AG04450 (cell line): ENCODE data around the gene BHMT. TPM values are rescaled to one million over a fixed set of nuclear protein-coding genes. Genes with fewer than 3 reads are reported as not detected.
"Not testable (repeated sequence)": the region's sequence is repeated elsewhere in the genome, so short reads cannot be mapped to it uniquely, and the experiment has no call there.

Experiments
- CTCF ChIA-PET: fragments of 300-600, 350-600 bp; formaldehyde crosslinking; extraction: SDS; loops from one replicate; lab custom pipeline; 2022; ENCODE audit warnings: antibody characterized with exemption, inconsistent platforms; lab: Charles Lee
- POLR2A ChIA-PET: fragments of 350-600 bp; formaldehyde crosslinking; extraction: SDS; loops from one replicate; lab custom pipeline; 2021; ENCODE audit warnings: antibody characterized with exemption, inconsistent platforms; lab: Yijun Ruan, JAX
- DNase-seq: peaks from one replicate; pipeline ENCODE4 v3.0.0-alpha.2; 2011; ENCODE audit warnings: low read depth, low spot score
- H3K27ac ChIP-seq: one replicate; pipeline ENCODE4 v1.5.1; 2012; ENCODE audit warnings: low read depth, low read length, control low read depth
- H3K27me3 ChIP-seq: one replicate; pipeline ENCODE4 v1.6.0; 2012; ENCODE audit warnings: low read length; ENCODE audit not compliant: control insufficient read depth, insufficient read depth
- H3K4me3 ChIP-seq: 2 replicates; pipeline ENCODE4 v1.5.1; 2011; ENCODE audit warnings: mild to moderate bottlenecking, low read depth, low read length, control low read depth
- H3K9me3 ChIP-seq: 2 replicates; pipeline ENCODE4 v1.5.1; 2012; ENCODE audit warnings: low read length; ENCODE audit not compliant: control insufficient read depth, insufficient read depth
- CTCF ChIP-seq: IDR thresholded peaks from 2 replicates; pipeline ENCODE4 v1.5.1; 2011; ENCODE audit warnings: low read depth, low read length, control low read depth, inconsistent platforms
- polyA plus RNA-seq: library from polyadenylated mRNA; depleted of rRNA; stranded (reverse); fragments of >200 nt; gene quantifications from 2 replicates; pipeline ENCODE4 v1.2.3, GENCODE V29; 2011

BHMT gene
- polyA plus RNA-seq, 1 experiment: not detected

- no peak for DNase-seq
- ChIA-PET POLR2A (no interaction called here), CTCF (interaction anchor here (0.6 to 6.2 kb wide), 4 partner anchors 11 to 354 kb away, joined by 3 to 61 read pairs (median 8); no protein-coding TSS in a partner anchor)
- Histone ChIP-seq H3K4me3 (no peak overlapping the region), H3K9me3 (peaks cover 4% of the 10 kb centered on the region; the same call in 1 of the 2 replicates), H3K27me3 (no peaks in the 10 kb centered on the region), H3K27ac (no peak overlapping the region)
- TF ChIP-seq CTCF: no peak
Measured at GRCh38 chr5:79143684-79144379, 32.2 kb downstream of the BHMT start.

- no peak for DNase-seq
- POLR2A ChIA-PET: interaction anchor here (0.7 kb wide), 1 partner anchor 170 kb away, joined by 4 read pairs; no protein-coding TSS in a partner anchor
- no peaks in the 10 kb centered on the region for H3K27me3 ChIP-seq
- no peak for TF ChIP-seq CTCF
- H3K4me3 ChIP-seq: no peak overlapping the region
- no peak overlapping the region for H3K27ac ChIP-seq
- CTCF ChIA-PET: interaction anchor here (2.0 to 6.2 kb wide), 2 partner anchors 14 to 127 kb away, joined by 9 to 61 read pairs; no protein-coding TSS in a partner anchor
- no peaks in the 10 kb centered on the region for H3K9me3 ChIP-seq
Measured at GRCh38 chr5:79147076-79147475, 35.5 kb downstream of the BHMT start.

- DNase-seq: no peak
- ChIA-PET CTCF (interaction anchor here (1.0 to 3.7 kb wide), 2 partner anchors 16 to 124 kb away, joined by 3 to 16 read pairs; no protein-coding TSS in a partner anchor), POLR2A (no interaction called here)
- Histone ChIP-seq H3K27me3 (no peaks in the 10 kb centered on the region), H3K27ac (no peak overlapping the region), H3K9me3 (no peaks in the 10 kb centered on the region), H3K4me3 (no peak overlapping the region)
- TF ChIP-seq CTCF: no peak
Measured at GRCh38 chr5:79149433-79149832, 37.8 kb downstream of the BHMT start.

- DNase-seq: no peak
- Histone ChIP-seq H3K27ac (no peak overlapping the region), H3K27me3 (peaks cover 4% of the 10 kb centered on the region), H3K9me3 (no peaks in the 10 kb centered on the region), H3K4me3 (no peak overlapping the region)
- ChIA-PET POLR2A (no interaction called here), CTCF (interaction anchor here (0.6 to 2.0 kb wide), 4 partner anchors 19 to 312 kb away, joined by 3 to 11 read pairs (median 6); no protein-coding TSS in a partner anchor)
- no peak for TF ChIP-seq CTCF
Measured at GRCh38 chr5:79151942-79152671, 40.5 kb downstream of the BHMT start.

GRCh38 chr5:79157305-79157704 is 45.7 kb downstream of the BHMT start:
- Histone ChIP-seq H3K9me3 (no peaks in the 10 kb centered on the region), H3K27me3 (peaks cover 4% of the 10 kb centered on the region), H3K4me3 (no peak overlapping the region), H3K27ac (no peak overlapping the region)
- POLR2A ChIA-PET: no interaction called here
- no peak for TF ChIP-seq CTCF
- DNase-seq: no peak
- CTCF ChIA-PET: interaction anchor here (0.9 to 2.4 kb wide), 3 partner anchors 24 to 132 kb away, joined by 3 to 15 read pairs (median 6); no protein-coding TSS in a partner anchor

- not testable (repeated sequence) for DNase-seq, H3K9me3 ChIP-seq, H3K27ac ChIP-seq, H3K27me3 ChIP-seq, H3K4me3 ChIP-seq
- ChIA-PET CTCF (interaction anchor here (0.7 to 1.4 kb wide), 2 partner anchors 137 to 402 kb away, joined by 5 to 13 read pairs; no protein-coding TSS in a partner anchor), POLR2A (interaction anchor here (0.7 kb wide), 1 partner anchor 9 kb away, joined by 4 read pairs; no protein-coding TSS in a partner anchor)
Measured at GRCh38 chr5:79161647-79162046, 50.0 kb downstream of the BHMT start.
